ENCODE results near the gene MAPKAP1. TPM values are rescaled to one million over a fixed set of nuclear protein-coding genes. Genes with fewer than 3 reads are reported as not detected.

Gene MAPKAP1
- total RNA-seq, 4 donors from 2014 or later = 87.1 to 114 (median 111) TPM

GRCh38 chr9:125750627-125751011 lies 43.6 kb upstream of the MAPKAP1 start:
- no peak for DNase-seq
- no peaks in the 10 kb centered on the region for H3K36me3 ChIP-seq
- no peaks in the 10 kb centered on the region for H3K27me3 ChIP-seq
- 81 to 86% methylated on average over 6 of the region's 6 CpGs for WGBS, 2 donors
- TF ChIP-seq CTCF (IDR thresholded peaks at IDR 0.05) (no peak), POLR2A (IDR thresholded peaks at IDR 0.05) (no peak)
- H3K9me3 ChIP-seq = no peaks in the 10 kb centered on the region
- peak overlapping the region in 2 of 3 donors; percentile 89 to 93 for H3K27ac ChIP-seq
- peak overlapping the region in 1 of 3 donors; percentile 71 for H3K4me3 ChIP-seq (replicated peaks in 1 of 3)
- H3K4me1 ChIP-seq = peaks cover 42 to 51% of the 10 kb centered on the region in 2 donors
- intact Hi-C loops (cut with DNase I) = no loop called here

DNA sequence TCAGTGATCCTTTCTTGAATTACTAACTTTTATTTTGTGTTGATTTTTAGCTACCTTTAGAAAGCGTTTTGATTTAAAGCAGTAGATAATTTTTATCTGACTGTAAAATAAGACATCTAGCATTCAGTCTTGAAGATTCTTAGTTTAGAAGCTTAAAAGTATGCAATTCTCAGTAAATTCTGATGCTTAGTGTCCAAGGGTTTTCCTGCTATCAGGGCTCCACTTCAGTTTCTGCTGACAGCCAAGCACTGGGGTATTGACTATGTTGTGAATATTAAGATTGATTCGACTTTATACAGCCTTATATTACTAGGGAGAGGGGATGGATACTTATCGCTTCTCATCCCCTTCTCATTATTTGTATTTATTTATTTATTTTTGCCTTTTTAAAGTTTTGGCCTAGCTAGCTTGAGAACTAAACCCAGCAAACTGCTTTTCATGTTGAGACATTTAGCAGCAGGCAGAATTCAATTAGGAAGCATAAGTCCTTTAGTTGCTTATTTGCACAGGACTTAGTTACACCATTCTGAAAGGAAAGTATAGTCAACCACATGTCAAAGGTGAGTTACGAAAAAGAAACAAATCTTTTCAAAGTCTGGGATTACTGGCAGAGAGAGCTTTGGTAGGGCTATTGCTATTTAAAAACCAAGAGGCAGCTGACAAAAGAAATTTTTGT lies 43.1 kb upstream of the MAPKAP1 start:
- peak overlapping the region in 1 of 3 donors; percentile 71 for H3K4me3 ChIP-seq (replicated peaks in 1 of 3)
- H3K27ac ChIP-seq = peak overlapping the region; percentile 7 to 93 (median 89)
- no peaks in the 10 kb centered on the region for H3K36me3 ChIP-seq
- TF ChIP-seq CTCF (IDR thresholded peaks at IDR 0.05) (no peak), POLR2A (IDR thresholded peaks at IDR 0.05) (no peak)
- H3K27me3 ChIP-seq = no peaks in the 10 kb centered on the region
- 81 to 89% methylated on average over 4 of the region's 4 CpGs for WGBS, 2 donors
- H3K4me1 ChIP-seq = peaks cover 37 to 48% of the 10 kb centered on the region in 2 donors
- no peaks in the 10 kb centered on the region for H3K9me3 ChIP-seq
- intact Hi-C loops (cut with DNase I) = no loop called here
- DNase-seq = no peak

DNA sequence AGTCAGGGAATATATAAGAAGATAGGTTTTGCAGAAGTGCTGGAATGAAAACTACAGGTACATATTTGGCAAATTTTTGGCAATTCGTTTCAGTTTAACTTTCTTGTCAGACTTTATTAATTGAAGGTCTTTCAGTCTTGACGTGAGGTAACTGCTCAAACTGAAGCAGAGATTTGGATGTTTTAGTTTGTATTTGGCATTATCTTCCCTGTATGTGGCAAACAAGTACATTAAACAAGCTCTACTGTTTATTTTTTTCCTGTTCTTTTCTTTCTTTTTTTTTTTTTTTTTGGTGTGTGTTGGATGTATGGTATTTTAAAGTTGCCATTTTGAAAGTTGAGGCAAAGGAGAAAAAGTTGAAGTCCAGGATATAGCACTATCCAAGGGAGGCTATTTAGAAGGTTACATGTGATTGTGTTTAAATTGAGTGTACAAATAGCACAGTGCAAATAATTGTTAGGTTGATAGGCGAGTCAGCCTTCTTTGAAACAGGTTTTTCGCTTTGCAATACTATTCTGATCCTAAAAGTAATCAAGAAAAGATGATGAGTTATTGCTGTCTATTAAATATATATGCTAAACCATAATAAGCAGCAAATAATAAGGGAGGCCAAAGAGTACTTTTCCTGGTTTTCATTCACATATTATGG lies 42.4 kb upstream of the MAPKAP1 start:
- no peak for DNase-seq
- H3K4me1 ChIP-seq = peaks cover 36 to 42% of the 10 kb centered on the region in 2 donors
- intact Hi-C loops (cut with DNase I) = no loop called here
- no peak for TF ChIP-seq CTCF (IDR thresholded peaks at IDR 0.05)
- no peak for TF ChIP-seq POLR2A (IDR thresholded peaks at IDR 0.05)
- H3K36me3 ChIP-seq = no peaks in the 10 kb centered on the region
- H3K27me3 ChIP-seq = no peaks in the 10 kb centered on the region
- WGBS, 2 donors = 85 to 89% methylated on average over 4 of the region's 4 CpGs
- H3K9me3 ChIP-seq = no peaks in the 10 kb centered on the region
- H3K27ac ChIP-seq = peak overlapping the region; percentile 89 to 93 (median 91)
- peak overlapping the region in 2 of 3 donors; percentile 71 to 86 for H3K4me3 ChIP-seq (replicated peaks in 1 of 3)

GRCh38 chr9:125748446-125749099 lies 41.6 kb upstream of the MAPKAP1 start:
- Histone ChIP-seq H3K27me3 (no peaks in the 10 kb centered on the region), H3K9me3 (no peaks in the 10 kb centered on the region), H3K4me1 (peaks cover 35 to 36% of the 10 kb centered on the region in 2 donors), H3K27ac (peak overlapping the region; percentile 89 to 93 (median 91)), H3K36me3 (no peaks in the 10 kb centered on the region), H3K4me3 (replicated peaks in 1 of 3) (peak overlapping the region; percentile 71 to 86 (median 72))
- 5 to 11% methylated on average over 29 to 30 of the region's 30 CpGs for WGBS, 2 donors
- peak; percentile 23 to 24 for DNase-seq
- intact Hi-C loops (cut with DNase I) = no loop called here
- TF ChIP-seq CTCF (IDR thresholded peaks at IDR 0.05) (no peak), POLR2A (IDR thresholded peaks at IDR 0.05) (peak in 1 of 2 donors; percentile 39)
